Activated T-helper 2 cell treated with anti-CD3 and anti-CD28 coated beads, Interferon-gamma antibody, Interleukin-2, Interleukin-4, amounts not matched to agents 10 μg/mL and 5 μg/mL and 100 μg/mL, durations not matched to agents 14 hours and 24 hours and 36 hours (primary cell): Measurements from ENCODE around the gene NT5C2. TPM values are rescaled to one million over a fixed set of nuclear protein-coding genes. Genes with fewer than 3 reads are reported as not detected.
"Not testable (repeated sequence)": the region's sequence is repeated elsewhere in the genome, so short reads cannot be mapped to it uniquely, and the experiment has no call there.

ENCODE experiments used
- DNase-seq: peaks from one replicate; pipeline ENCODE4 v3.0.0; 2021; ENCODE audit warnings: low spot score
- H3K27ac Mint-ChIP-seq: one replicate; pipeline ENCODE4 v1.8.0; 2021; ENCODE audit warnings: mixed read lengths
- H3K27me3 Mint-ChIP-seq: one replicate; pipeline ENCODE4 v1.8.0; 2021; ENCODE audit warnings: low read depth, mixed read lengths
- H3K36me3 Mint-ChIP-seq: one replicate; pipeline ENCODE4 v1.8.0; 2021; ENCODE audit warnings: low read depth, mixed read lengths
- H3K4me1 Mint-ChIP-seq: one replicate; pipeline ENCODE4 v1.8.0; 2021; ENCODE audit warnings: low read depth, mixed read lengths
- H3K4me3 Mint-ChIP-seq: one replicate; pipeline ENCODE4 v1.8.0; 2021; ENCODE audit warnings: low read depth, mild to moderate bottlenecking, moderate library complexity, mixed read lengths
- H3K9me3 Mint-ChIP-seq: one replicate; pipeline ENCODE4 v1.8.0; 2021; ENCODE audit warnings: mixed read lengths
- intact Hi-C: fragments of 100-400 bp; cut with micrococcal nuclease; formaldehyde crosslinking; loops from one replicate; pipeline ENCODE4 v1.15.1; 2023
- total RNA-seq: library from RNA; stranded (reverse); gene quantifications from 2 replicates; pipeline ENCODE4 v1.2.3, GENCODE V29; 2022

Gene NT5C2
- total RNA-seq, 1 donor from 2014 or later, result 58.1 TPM

- H3K4me1 Mint-ChIP-seq, result peaks cover 19% of the 10 kb centered on the region
- no peaks in the 10 kb centered on the region for H3K27me3 Mint-ChIP-seq
- peak overlapping the region; percentile 66 for H3K27ac Mint-ChIP-seq
- intact Hi-C loops, result loop anchor here (2.0 kb wide), 1 partner anchor 48 kb away; the partner anchor contains the start of gene RPEL1
- no peak for DNase-seq
- no peak overlapping the region for H3K4me3 Mint-ChIP-seq
- no peaks in the 10 kb centered on the region for H3K9me3 Mint-ChIP-seq
- peaks cover 13% of the 10 kb centered on the region for H3K36me3 Mint-ChIP-seq
Observed at GRCh38 chr10:103196516-103196915, 3.4 kb upstream of the NT5C2 start.

GRCh38 chr10:103193820-103194529, 903 bp upstream of the NT5C2 start:
- DNase-seq, result no peak
- Mint-ChIP-seq H3K27ac (peak overlapping the region; percentile 87), H3K4me3 (peak overlapping the region; percentile 84), H3K4me1 (peaks cover 31% of the 10 kb centered on the region), H3K27me3 (no peaks in the 10 kb centered on the region), H3K36me3 (peaks cover 25% of the 10 kb centered on the region), H3K9me3 (no peaks in the 10 kb centered on the region)
- intact Hi-C loops, result loop anchor here (5.0 kb wide), 1 partner anchor 57 kb away; no protein-coding TSS in a partner anchor

DNA sequence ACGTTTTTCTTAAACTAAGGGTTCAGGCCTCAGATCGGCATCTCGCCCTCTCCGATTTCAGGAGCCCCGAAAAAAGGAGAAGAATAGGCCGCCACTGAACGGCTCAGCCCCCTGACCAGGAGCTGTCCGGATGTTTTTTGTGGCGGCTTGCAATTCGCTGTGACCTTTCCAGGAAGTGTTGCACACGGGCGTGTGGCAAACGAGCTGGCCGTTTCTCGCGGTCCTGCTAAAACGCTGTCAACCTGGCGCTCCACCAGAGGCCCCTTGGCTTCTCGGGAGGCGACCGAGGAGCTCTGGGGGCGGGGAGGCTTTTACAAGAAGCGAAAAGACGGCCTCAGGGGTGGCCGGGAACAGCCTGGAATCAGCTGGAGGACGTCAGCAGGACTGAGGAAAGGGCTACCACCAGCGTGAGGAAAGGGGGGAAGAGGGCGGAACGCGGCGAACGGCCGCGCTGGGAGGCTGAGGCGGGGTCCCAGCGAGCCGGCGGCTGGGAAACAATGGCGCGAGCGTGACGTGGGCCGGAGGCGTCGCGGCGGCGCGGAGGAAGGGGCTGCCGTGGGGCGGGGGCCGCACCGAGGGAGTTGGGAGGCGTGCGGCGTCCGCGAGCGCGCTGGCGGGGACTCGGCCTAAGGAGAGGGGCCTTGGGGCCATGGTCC, 493 bp downstream of the NT5C2 start:
- no peaks in the 10 kb centered on the region for H3K9me3 Mint-ChIP-seq
- peaks cover 29% of the 10 kb centered on the region for H3K36me3 Mint-ChIP-seq
- peaks cover 30% of the 10 kb centered on the region for H3K4me1 Mint-ChIP-seq
- peak; percentile 68 for DNase-seq
- H3K4me3 Mint-ChIP-seq, result peak overlapping the region; percentile 99
- H3K27me3 Mint-ChIP-seq, result no peaks in the 10 kb centered on the region
- peak overlapping the region; percentile 99 for H3K27ac Mint-ChIP-seq
- intact Hi-C loops, result loop anchor here (5.0 kb wide), 1 partner anchor 55 kb away; no protein-coding TSS in a partner anchor

DNA sequence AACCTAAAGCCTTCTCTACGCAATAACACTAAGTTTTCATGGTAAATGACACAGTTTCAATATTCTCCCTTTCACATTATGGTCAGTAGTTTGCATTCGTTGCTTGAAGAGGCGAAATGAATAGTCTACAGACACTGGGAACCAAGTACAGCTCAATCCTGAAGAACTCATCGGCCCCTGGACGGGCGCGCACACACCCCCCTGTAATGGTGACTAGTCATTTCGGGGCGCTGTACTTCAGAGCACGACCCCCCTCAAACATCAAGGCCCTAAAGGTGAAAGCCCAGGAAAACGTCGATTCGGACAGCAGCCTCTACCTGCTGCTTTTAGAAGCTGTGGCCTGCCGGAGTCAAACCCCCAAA, 1.0 kb downstream of the NT5C2 start:
- H3K27ac Mint-ChIP-seq, result peak overlapping the region; percentile 99
- DNase-seq, result no peak
- no peaks in the 10 kb centered on the region for H3K9me3 Mint-ChIP-seq
- peaks cover 29% of the 10 kb centered on the region for H3K36me3 Mint-ChIP-seq
- peaks cover 25% of the 10 kb centered on the region for H3K4me1 Mint-ChIP-seq
- H3K27me3 Mint-ChIP-seq, result no peaks in the 10 kb centered on the region
- intact Hi-C loops, result loop anchor here (5.0 kb wide), 1 partner anchor 55 kb away; no protein-coding TSS in a partner anchor
- peak overlapping the region; percentile 99 for H3K4me3 Mint-ChIP-seq

- not testable (repeated sequence) for H3K9me3 Mint-ChIP-seq, H3K27ac Mint-ChIP-seq, H3K27me3 Mint-ChIP-seq, DNase-seq
- H3K4me1 Mint-ChIP-seq, result peaks cover 27% of the 10 kb centered on the region
- intact Hi-C loops, result loop anchor here (5.0 kb wide), 1 partner anchor 54 kb away; no protein-coding TSS in a partner anchor
- peaks cover 31% of the 10 kb centered on the region for H3K36me3 Mint-ChIP-seq
- H3K4me3 Mint-ChIP-seq, result peak overlapping the region; percentile 35
Observed at GRCh38 chr10:103191198-103191597, 1.9 kb downstream of the NT5C2 start.

DNA sequence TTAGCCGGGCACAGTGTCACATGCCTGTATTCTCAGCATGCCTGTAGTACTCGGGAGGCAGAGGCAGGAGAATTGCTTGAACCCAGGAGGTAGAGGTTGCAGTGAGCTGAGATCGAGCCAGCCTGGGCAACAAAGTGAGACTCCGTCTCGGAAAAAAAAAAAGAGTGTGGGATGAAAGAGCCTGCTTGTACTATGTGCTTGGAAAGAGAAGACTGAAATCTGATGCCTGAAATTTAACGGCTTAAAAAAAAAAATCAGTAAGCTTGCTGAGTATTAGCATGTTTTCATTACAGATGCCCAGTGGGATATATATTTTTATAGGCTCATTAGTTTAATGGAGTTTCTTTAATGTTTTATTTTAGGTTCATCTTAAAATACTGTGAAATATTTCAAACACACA, 4.2 kb downstream of the NT5C2 start:
- H3K27me3 Mint-ChIP-seq, result no peaks in the 10 kb centered on the region
- H3K9me3 Mint-ChIP-seq, result no peaks in the 10 kb centered on the region
- no peak overlapping the region for H3K27ac Mint-ChIP-seq
- H3K36me3 Mint-ChIP-seq, result peaks cover 35% of the 10 kb centered on the region
- H3K4me3 Mint-ChIP-seq, result no peak overlapping the region
- intact Hi-C loops, result no loop called here
- peaks cover 38% of the 10 kb centered on the region for H3K4me1 Mint-ChIP-seq
- no peak for DNase-seq

DNA sequence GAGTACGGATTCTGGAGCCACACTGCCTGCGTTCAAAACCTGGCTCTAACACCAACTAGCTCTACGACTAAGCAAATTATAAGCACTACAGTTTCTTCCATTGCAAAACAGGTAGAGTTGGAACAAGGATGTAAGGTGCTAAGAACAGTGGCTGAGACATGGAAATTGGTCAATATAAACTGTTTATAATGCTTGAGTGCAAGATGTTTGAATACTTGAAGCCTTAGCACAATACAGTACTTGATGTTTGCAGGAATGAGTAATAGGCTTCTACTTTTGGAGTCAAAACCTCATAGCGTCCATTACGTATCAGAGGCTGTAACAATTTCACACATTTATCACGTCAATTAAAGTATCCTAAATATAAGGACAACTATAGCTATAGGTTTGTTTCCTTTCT, 6.9 kb downstream of the NT5C2 start:
- H3K4me3 Mint-ChIP-seq, result no peak overlapping the region
- H3K27ac Mint-ChIP-seq, result no peak overlapping the region
- no peaks in the 10 kb centered on the region for H3K27me3 Mint-ChIP-seq
- intact Hi-C loops, result no loop called here
- H3K36me3 Mint-ChIP-seq, result peaks cover 34% of the 10 kb centered on the region
- H3K9me3 Mint-ChIP-seq, result no peaks in the 10 kb centered on the region
- peaks cover 42% of the 10 kb centered on the region for H3K4me1 Mint-ChIP-seq
- DNase-seq, result no peak

DNA sequence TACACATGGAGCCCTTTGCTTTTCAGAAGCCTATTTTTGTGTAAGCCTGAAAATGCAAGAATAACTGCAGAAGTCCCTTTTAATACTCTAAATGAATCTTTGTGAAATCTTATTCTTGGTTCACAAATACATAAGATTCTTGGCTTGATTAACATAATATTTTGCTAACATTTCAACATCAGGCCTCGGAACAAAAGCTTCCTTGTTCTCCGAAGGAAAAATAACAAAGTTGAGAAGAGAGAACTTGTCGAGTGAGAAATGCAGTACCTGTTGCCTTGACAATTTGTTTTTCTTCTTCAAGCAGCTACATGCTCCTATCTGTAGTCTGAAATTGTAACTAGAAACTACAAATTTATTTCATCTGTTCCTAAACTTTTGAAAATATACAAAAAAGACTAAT, 8.5 kb downstream of the NT5C2 start:
- H3K27ac Mint-ChIP-seq, result no peak overlapping the region
- peaks cover 35% of the 10 kb centered on the region for H3K36me3 Mint-ChIP-seq
- no peak overlapping the region for H3K4me3 Mint-ChIP-seq
- H3K27me3 Mint-ChIP-seq, result no peaks in the 10 kb centered on the region
- intact Hi-C loops, result no loop called here
- H3K4me1 Mint-ChIP-seq, result peaks cover 39% of the 10 kb centered on the region
- H3K9me3 Mint-ChIP-seq, result no peaks in the 10 kb centered on the region
- no peak for DNase-seq

DNA sequence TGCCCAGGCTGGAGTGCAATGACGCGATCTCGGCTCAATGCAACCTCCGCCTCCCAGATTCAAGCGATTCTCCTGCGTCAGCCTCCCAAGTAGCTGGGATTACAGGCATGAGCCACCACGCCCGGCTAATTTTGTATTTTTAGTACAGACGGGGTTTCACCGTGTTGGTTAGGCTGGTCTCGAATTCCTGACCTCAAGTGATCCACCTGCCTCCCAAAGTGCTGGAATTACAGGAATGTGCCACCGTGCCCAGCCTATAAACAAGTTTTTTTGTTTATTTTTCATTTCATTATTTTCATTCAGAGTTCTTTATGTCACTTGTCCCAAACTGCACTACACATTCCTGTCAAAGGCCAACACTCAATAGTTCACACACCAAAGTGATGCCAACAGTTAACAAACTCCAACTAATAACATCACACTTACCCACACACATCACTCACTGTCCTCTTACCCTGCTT, 9.1 kb downstream of the NT5C2 start:
- H3K27me3 Mint-ChIP-seq, intact Hi-C loops, H3K9me3 Mint-ChIP-seq, DNase-seq, H3K4me3 Mint-ChIP-seq, H3K27ac Mint-ChIP-seq: not testable (repeated sequence)
- peaks cover 39% of the 10 kb centered on the region for H3K36me3 Mint-ChIP-seq
- H3K4me1 Mint-ChIP-seq, result peaks cover 39% of the 10 kb centered on the region

DNA sequence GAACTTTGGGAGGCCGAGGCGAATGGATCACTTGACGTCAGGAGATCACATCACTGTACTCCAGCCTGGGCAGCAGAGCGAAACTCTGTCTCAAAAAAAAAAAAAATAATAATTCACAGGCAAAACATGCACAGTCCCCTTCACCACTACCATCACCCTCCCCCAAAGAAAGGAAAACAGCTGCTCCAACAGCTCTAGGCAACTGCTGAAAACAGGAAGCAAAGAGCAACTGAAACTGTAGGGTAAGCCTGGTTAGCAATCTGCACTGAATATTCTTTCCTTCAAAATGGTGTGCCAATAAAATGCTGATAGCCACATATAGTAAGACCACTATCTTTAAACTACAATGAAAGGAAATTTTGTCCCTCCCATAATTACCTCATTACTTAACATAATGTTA, 11.8 kb downstream of the NT5C2 start:
- no peak overlapping the region for H3K4me3 Mint-ChIP-seq
- H3K36me3 Mint-ChIP-seq, result peaks cover 54% of the 10 kb centered on the region
- DNase-seq, result no peak
- peaks cover 40% of the 10 kb centered on the region for H3K4me1 Mint-ChIP-seq
- peak overlapping the region; percentile 33 for H3K27ac Mint-ChIP-seq
- no peaks in the 10 kb centered on the region for H3K9me3 Mint-ChIP-seq
- no peaks in the 10 kb centered on the region for H3K27me3 Mint-ChIP-seq
- intact Hi-C loops, result no loop called here

- H3K4me3 Mint-ChIP-seq, result no peak overlapping the region
- no peak overlapping the region for H3K27ac Mint-ChIP-seq
- H3K9me3 Mint-ChIP-seq, result no peaks in the 10 kb centered on the region
- H3K36me3 Mint-ChIP-seq, result peaks cover 52% of the 10 kb centered on the region
- H3K27me3 Mint-ChIP-seq, result no peaks in the 10 kb centered on the region
- peaks cover 36% of the 10 kb centered on the region for H3K4me1 Mint-ChIP-seq
- intact Hi-C loops, result no loop called here
- DNase-seq, result no peak
Observed at GRCh38 chr10:103180491-103180890, 12.6 kb downstream of the NT5C2 start.

- Mint-ChIP-seq H3K9me3 (no peaks in the 10 kb centered on the region), H3K36me3 (peaks cover 67% of the 10 kb centered on the region), H3K27ac (no peak overlapping the region), H3K4me3 (no peak overlapping the region), H3K4me1 (peaks cover 22% of the 10 kb centered on the region), H3K27me3 (no peaks in the 10 kb centered on the region)
- intact Hi-C loops, result no loop called here
- no peak for DNase-seq
Observed at GRCh38 chr10:103177123-103177522, 15.9 kb downstream of the NT5C2 start.

DNA sequence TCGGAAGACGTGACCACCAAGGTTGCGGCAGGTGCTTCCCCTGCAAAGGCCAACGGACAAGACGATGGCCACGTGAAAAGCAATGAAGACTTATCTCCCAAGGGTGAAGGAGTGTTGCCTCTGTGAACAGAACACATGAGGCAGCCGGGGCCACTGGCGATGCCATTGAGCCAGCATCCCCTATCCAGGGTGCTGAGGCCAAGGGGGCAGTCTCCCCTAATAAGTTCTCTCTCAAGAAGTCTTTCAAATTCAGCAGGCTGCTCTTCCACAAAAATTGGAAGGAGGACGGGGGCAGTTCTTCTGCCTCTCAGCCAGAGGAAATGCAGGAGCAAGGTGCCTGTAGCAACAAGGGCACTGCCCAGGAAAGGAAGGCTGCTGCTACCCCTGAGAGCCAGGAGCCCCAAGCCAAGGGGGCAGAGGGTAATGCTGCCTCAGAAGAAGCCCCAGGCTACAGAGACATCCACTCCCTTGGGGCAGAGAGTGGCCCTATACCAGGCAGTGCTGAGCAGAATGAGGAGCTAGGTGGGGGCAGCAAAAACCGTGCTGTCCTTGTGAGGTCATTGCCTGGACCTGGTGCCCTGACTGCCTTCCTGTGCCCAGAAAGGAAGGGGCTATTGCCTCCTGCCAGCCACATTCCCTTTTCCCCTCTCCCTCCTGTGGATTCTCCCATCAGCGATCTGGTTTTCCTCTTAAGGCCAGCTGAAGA, 17.3 kb downstream of the NT5C2 start:
- no peak overlapping the region for H3K27ac Mint-ChIP-seq
- H3K36me3 Mint-ChIP-seq, result peaks cover 66% of the 10 kb centered on the region
- peaks cover 13% of the 10 kb centered on the region for H3K4me1 Mint-ChIP-seq
- no peak for DNase-seq
- no peaks in the 10 kb centered on the region for H3K27me3 Mint-ChIP-seq
- intact Hi-C loops, result no loop called here
- H3K9me3 Mint-ChIP-seq, result no peaks in the 10 kb centered on the region
- no peak overlapping the region for H3K4me3 Mint-ChIP-seq
